ENCODE data around the gene MEIOB.

The MEIOB gene

DNA sequence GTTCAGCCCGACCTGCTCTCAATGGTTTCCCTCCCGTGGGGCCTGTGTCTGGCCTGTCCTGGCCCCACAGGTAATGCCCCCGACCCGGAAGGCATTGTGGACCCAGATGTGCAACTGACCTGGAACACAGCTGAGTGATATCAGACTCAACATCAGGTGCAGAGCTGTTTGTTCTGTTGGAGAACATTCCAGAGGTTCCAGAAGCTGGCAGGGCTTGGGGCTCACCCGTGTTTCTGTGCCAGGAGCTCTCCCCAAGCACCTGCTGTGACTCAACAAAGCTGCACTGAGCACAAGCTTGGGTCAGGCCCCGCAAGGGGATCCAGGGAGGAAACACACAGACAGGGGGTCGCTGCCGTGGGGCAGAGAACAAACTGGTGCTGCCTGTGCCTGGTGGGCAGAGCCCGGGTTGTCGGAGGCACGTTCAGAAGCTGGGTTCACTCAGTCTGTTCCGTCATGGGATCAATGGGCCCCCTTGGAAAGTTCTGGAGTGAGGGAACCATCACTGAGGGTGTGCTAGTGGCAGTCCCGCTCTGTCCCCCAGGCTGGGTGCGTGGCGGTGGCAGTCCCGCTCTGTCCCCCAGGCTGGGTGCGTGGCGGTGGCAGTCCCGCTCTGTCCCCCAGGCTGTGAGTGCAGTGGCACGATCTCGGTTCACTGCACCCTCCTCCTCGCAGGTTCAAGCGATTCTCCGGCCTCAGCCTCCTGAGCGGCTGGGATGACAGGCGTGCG lies 24.1 kb upstream of the MEIOB start:
- DNase-seq = no peak
- Histone ChIP-seq H3K9me3 (no peaks in the 10 kb centered on the region), H3K4me1 (no peaks in the 10 kb centered on the region), H3K36me3 (no peaks in the 10 kb centered on the region), H3K27me3 (peaks cover 0 to 55% of the 10 kb centered on the region in 2 donors), H3K27ac (no peak overlapping the region), H3K4me3 (no peak overlapping the region)
- TF ChIP-seq, protein P1, sequence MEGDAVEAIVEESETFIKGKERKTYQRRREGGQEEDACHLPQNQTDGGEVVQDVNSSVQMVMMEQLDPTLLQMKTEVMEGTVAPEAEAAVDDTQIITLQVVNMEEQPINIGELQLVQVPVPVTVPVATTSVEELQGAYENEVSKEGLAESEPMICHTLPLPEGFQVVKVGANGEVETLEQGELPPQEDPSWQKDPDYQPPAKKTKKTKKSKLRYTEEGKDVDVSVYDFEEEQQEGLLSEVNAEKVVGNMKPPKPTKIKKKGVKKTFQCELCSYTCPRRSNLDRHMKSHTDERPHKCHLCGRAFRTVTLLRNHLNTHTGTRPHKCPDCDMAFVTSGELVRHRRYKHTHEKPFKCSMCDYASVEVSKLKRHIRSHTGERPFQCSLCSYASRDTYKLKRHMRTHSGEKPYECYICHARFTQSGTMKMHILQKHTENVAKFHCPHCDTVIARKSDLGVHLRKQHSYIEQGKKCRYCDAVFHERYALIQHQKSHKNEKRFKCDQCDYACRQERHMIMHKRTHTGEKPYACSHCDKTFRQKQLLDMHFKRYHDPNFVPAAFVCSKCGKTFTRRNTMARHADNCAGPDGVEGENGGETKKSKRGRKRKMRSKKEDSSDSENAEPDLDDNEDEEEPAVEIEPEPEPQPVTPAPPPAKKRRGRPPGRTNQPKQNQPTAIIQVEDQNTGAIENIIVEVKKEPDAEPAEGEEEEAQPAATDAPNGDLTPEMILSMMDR (IDR thresholded peaks at IDR 0.05) = no peak
- intact Hi-C loops (cut with DNase I; ENCODE audit: low total_unique reads) = no loop called here

DNA sequence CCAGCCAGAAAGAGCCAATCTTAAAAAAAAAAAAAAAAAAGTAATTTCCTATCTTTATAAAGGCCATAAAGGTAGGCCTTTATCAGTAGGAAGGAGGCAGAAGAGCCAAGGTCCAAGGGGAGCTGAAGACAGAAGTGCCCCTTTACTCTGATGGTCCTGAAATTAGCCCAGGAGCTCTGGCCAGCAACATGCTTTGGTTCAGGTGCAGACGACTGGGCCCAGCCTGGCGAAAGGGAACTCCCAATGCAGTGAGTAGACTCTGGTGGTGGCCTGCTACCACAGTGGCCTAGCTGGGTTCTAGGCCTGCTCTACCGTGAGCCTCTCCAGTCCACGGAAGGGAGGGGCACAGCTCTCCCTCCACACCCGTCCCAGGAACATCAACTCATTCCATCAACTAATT lies 23.1 kb upstream of the MEIOB start:
- H3K27me3 ChIP-seq = peaks cover 0 to 52% of the 10 kb centered on the region in 2 donors
- no peaks in the 10 kb centered on the region for H3K36me3 ChIP-seq
- no peak overlapping the region for H3K4me3 ChIP-seq
- TF ChIP-seq, protein P1 (IDR thresholded peaks at IDR 0.05) = no peak
- no peak for DNase-seq
- H3K9me3 ChIP-seq = no peaks in the 10 kb centered on the region
- H3K4me1 ChIP-seq = no peaks in the 10 kb centered on the region
- intact Hi-C loops (cut with DNase I; ENCODE audit: low total_unique reads) = no loop called here
- H3K27ac ChIP-seq = no peak overlapping the region

DNA sequence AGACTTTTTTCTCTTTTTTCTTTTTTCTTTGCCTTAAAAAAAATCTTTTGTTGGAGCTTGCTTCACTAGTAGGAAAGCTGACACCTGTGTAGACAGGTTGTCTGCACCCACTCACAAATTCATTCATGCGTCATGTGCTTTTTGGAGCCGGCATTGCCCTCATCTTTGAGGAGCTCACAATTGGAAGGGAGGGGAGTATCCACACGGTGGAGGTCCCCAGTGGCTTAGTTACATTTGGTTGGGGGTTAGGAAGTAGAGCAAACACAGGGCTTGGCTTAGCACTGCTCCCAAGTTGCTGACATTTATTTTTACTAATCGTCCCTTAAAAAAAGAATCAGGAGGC lies 18.7 kb upstream of the MEIOB start:
- Histone ChIP-seq H3K4me1 (no peaks in the 10 kb centered on the region), H3K27ac (no peak overlapping the region), H3K9me3 (no peaks in the 10 kb centered on the region), H3K36me3 (no peaks in the 10 kb centered on the region), H3K4me3 (no peak overlapping the region), H3K27me3 (peaks cover 0 to 30% of the 10 kb centered on the region in 2 donors)
- DNase-seq = no peak
- TF ChIP-seq, protein P1 (IDR thresholded peaks at IDR 0.05) = no peak
- intact Hi-C loops (cut with DNase I; ENCODE audit: low total_unique reads) = no loop called here

DNA sequence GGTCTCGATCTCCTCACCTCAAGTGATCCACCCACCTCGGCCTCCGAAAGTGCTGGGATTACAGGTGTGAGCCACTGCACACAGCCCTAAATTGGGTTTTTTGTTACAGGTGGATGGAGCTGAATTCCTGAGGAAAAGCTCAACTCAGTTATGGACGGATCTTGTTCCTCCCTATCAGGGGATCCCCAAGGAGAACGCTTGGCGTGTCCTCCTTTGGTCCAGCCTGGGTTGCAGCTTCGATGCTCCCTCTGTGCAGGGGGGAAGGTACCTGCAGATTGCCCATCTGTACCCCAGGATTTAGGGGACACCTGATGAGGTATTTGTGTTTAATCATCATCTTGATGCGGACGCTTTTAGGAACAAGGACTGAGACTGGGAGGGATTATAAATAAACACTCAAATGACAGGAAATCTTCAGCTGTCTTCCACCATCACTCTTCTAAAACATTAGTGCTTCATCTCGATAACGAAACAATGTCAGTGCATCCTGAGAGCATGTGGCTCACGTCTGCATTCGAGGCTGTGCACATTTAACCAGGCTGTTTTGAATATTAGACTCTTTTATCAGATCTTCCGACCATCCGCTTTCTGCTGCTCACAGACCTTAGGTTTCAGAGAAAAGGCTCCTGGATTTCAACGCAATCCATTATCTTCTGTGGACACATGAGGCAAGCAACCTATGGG lies 18.2 kb upstream of the MEIOB start:
- peaks cover 0 to 30% of the 10 kb centered on the region in 2 donors for H3K27me3 ChIP-seq
- no peak overlapping the region for H3K27ac ChIP-seq
- H3K9me3 ChIP-seq = no peaks in the 10 kb centered on the region
- no peaks in the 10 kb centered on the region for H3K36me3 ChIP-seq
- intact Hi-C loops (cut with DNase I; ENCODE audit: low total_unique reads) = no loop called here
- H3K4me3 ChIP-seq = no peak overlapping the region
- no peak for DNase-seq
- H3K4me1 ChIP-seq = no peaks in the 10 kb centered on the region
- TF ChIP-seq, protein P1 (IDR thresholded peaks at IDR 0.05) = no peak

DNA sequence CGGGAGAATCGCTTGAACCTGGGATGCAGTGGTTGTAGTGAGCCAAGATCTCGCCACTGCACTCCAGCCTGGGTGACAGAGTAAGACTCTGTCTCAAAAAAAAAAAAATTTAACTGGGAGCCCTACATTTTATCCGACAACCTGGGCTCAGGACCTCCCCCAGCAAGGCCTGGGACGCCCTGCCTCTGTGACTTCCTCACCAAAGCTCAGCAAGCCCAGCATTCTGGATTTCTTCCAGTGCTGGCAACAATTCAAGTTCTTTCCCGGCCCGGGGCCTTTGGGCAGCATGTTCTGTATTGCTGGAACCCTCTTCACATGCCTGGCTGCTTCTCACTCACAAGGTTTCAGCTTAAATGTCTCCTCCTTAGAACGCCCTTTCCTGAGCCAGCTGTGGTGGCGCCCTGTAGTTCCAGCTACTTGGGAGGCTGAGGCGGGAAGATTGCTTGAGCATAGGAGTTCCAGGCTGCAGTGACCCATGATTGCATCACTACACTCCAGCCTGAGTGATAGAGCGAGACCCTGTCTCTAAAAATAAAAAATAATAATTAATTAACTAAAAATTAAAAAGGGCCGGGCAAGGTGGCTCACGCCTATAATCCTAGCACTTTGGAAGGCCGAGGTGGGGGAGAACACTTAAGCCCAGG lies 15.9 kb upstream of the MEIOB start:
- H3K4me1 ChIP-seq = no peaks in the 10 kb centered on the region
- H3K9me3 ChIP-seq = no peaks in the 10 kb centered on the region
- no peak overlapping the region for H3K4me3 ChIP-seq
- H3K36me3 ChIP-seq = no peaks in the 10 kb centered on the region
- no peak overlapping the region for H3K27ac ChIP-seq
- H3K27me3 ChIP-seq = peaks cover 0 to 42% of the 10 kb centered on the region in 2 donors
- intact Hi-C loops (cut with DNase I; ENCODE audit: low total_unique reads) = no loop called here
- no peak for DNase-seq
- TF ChIP-seq, protein P1 (IDR thresholded peaks at IDR 0.05) = no peak

Data from tibial artery (tissue), 4 donors.